ENCODE data around the gene DIS3L.

GRCh38 chr15:66290518-66290917 lies 2.9 kb upstream of the DIS3L start:
- no peak for TF ChIP-seq POU6F1 (CRISPR knock-in tag; IDR thresholded peaks at IDR 0.05; ENCODE audit: borderline replicate concordance, low read depth)
- TF ChIP-seq ZNF70 (CRISPR knock-in tag; IDR thresholded peaks at IDR 0.05) = no peak
- TF ChIP-seq ARNTL (CRISPR knock-in tag; IDR thresholded peaks at IDR 0.05; ENCODE audit: borderline replicate concordance, low read depth) = no peak

All from SK-N-SH treated with all-trans-retinoic acid at 6 μM for 48 hours (cell line).